NCI-H1694 (cell line): ENCODE measurements around the gene DHRS3.

Experiments used
- DNase-seq: peaks from one replicate; lab custom pipeline; 2025; lab: John Stamatoyannopoulos, UW

Gene DHRS3

DNA sequence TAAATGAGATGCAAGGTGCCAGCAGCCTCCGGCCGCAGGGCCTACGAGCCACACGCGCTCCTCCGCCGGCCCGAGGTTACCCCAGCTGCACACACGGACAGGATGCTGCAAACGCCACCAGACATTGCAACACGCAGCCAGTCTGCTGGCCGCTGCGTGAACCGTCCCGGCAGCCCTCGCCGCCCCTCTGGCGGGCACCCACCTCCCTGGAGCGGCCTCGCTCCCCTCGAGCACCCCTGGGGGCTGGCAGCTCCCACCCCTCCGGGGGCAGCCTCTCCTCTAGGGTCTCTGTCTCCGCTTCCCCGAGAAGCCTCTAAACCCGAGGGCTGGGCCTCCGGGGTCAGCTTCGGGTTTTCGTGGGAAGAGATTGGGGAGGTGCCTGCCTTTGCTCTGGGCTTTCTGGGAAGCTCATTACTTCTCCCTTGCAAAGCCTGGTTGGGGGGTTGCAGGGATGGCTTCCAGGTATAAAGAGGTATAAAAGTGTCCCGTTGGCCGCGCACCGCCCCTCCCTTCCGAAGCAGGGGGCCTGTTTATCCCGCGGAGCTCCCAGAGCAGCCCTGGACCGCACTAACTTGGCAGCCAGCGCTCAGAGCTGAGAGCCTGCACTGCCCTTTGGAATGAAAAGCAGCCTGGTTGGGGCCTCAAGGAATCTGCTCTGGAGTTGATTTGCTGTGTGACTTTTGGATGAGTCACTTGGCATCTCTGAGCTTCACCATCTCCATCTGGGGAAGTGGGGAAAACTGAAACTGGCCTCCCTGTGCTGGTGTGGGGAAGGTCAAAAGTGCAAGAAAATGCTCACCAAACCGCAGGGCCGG lies 21.8 kb downstream of the DHRS3 start:
- DNase-seq, result no peak

DNA sequence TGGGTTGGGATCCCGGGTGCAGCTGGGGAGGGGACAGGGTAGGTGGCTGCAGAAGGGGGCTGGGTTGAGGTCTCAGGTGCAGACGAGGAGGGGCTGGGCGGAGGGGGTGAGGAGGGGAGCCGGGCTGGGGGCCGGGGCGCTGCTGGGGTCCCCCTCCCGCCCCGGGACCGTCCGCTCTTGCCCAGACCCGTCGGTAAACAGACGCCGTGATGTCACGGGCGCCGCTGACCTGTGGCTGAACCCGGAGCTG lies 22.3 kb downstream of the DHRS3 start:
- DNase-seq, result no peak

DNA sequence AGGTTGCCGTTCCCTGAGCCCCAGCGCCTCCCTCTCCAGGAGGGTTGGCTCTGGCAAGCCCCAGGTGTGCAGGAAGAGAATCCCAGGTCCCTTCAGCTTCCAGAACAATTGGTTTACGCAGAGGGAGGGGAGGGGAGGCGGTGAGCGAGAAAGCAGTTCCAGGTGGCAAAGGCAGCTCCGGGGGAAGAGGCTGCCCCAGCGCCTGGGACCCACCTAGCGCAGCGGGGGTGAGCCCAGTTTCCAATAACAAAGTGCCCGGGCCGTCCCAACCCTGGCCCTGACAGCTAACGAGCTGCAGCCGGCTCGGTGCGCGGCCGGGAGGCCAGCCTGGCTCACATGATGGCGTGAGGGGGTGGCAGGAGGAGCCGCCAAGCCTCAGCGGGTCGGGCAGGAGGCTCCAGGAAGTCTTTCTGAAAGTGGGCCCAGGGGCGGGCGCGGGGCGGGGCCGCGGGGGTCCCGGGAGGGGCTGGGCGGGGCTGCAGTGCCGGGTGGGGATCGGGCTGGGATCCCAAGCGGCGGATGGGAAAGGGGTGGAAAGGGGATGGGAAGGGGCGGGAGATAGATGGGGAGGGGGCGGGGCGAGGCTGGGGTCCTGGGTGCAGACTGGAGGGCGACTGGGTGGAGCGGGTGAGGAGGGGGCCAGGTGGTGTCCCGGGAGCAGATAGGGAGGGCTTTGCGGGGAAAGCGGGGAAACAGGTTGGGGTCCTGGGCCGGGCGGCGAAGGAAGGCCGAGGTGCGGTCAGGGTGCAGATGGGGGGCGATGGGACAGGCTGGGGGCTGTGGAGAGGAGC lies 22.8 kb downstream of the DHRS3 start:
- DNase-seq, result no peak

DNA sequence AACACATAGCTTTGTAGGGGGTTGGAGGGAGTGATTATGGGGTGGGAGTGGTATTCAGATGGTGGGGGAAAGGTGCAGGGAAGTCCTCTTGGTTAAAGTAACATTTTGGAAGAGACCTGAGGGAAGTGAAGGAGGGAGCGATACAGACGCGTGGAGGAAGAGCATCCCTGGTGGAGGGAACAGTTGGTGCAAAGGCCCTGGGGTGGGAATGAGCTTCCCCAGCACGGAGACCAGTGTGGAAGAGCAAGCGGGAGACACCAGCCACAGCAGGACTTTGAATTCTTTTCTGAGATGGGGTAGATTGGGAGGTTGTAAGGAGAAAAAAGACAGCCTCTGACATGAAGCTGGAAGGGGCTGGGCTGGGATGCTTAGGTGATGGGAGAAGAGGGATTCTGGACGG lies 23.5 kb downstream of the DHRS3 start:
- no peak for DNase-seq

DNA sequence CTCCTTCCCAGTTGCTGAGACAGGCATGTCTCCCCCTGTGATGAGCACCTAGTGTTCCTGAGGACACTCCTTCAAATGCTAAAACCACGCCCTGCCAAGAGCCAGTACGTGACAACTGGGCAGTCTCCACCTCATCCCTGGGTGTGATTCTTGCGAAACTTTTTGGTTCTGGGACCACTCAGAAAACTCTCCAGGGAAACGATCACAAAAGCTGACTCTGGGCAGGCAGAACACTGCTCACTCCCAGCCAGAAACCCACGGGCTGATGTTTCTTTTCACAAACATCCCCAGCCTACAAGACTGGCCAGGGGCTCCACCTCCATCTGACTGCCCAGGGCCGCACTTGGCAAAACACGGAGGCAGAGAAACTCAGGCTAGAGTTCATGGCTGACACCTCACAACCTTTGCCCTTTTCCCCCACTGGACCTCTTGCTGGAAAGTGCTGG lies 24.4 kb downstream of the DHRS3 start:
- no peak for DNase-seq

DNA sequence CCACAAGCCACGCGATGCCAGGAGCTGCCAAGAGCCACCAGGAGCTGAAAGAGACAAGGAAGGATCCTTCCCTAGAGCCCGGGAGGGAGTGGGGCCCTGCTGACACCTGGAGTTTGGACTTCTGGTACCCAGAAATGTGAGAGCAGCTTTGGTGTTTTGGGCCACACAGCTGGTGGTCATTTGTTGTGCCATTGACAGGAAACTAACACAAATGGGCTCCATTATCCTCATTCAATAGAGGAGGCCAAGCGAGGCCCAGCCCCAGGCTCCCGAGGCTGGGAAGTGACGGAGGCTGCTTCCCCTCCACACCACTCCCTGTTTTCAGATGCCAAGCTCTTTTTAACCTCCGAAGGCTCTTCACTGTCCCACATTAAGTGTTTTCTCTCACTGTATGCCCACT lies 25.5 kb downstream of the DHRS3 start:
- no peak for DNase-seq

DNA sequence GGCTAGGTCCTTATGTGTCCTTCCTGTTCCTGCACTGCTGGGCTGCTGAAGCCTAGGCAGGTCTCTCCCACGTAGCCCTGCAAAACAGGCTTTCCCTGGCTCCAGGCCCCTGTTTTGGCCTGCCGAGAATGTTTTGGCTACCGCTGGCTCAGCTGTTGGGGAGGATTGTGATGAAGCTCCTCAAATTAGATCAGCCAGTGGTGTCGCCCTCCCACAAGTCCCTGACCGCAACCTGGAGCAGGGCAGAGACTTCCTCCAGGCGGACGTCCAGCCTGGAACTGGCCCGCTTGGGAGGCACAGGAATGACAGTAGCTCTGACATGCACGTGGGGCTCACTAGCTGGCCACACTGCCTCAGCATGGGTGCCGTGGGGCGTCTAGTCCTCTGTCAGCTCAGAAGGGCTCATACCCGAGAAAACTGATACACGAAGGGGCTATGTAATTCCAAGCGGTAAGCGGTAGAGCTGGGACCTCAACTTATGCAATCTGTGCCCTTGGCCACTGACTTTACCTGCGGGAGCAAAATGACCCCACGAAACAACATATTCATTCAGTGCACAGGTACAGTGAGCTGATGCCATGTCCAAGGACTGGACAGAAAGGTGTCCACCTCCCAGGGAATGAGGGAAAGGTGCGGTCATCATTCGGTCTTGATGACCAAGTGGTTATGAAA lies 26.6 kb downstream of the DHRS3 start:
- DNase-seq, result no peak

DNA sequence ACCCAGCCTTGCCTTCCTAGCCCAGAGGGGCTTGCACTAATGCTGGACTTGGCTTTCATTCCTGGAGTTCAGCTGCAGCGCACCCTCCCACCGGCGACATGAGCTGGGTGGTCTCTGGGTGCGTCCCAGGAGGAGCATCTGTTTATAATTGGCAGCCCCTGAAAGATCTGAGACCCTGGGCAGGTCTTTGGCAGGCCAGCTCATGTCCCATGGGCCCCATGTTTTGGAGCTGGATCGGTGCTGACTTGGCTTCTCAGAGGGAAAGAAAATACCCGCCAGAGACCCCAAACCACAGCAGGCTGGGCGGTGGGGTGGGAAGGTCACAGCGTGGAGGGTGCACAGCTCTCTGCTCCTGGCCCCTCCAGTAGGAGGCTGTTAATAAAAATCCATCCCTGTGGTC lies 29.3 kb downstream of the DHRS3 start:
- no peak for DNase-seq

DNA sequence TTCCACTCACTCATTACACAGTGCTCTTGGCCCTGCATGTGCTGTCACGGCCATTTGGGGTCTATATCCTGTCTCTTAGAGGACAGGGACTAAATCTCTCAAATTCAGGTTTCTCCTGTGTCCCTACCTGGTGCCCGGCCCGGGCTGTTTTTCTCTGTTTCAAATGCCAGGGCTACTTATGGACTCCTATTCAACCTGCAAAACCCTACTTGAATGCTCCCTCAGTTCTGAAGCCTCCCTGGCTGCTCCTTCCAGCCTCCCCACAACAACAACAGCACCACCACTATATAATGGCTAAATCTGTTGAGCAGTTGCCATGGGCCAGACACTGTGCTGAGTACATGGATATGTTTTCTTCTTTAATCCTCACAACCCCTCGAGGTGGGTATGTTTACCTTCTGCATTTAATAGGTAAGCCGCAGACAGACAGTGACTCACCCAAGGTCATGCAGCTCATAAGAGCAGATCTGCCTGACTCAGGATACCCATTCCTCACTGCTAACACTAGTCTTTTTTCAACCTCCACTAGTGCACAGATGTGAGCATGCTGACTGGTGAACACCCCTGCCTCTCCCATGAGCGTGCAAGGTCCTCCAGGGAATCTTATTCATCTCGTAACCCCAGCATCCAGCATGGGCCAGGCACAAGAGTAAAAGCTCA lies 29.9 kb downstream of the DHRS3 start:
- DNase-seq, result no peak

DNA sequence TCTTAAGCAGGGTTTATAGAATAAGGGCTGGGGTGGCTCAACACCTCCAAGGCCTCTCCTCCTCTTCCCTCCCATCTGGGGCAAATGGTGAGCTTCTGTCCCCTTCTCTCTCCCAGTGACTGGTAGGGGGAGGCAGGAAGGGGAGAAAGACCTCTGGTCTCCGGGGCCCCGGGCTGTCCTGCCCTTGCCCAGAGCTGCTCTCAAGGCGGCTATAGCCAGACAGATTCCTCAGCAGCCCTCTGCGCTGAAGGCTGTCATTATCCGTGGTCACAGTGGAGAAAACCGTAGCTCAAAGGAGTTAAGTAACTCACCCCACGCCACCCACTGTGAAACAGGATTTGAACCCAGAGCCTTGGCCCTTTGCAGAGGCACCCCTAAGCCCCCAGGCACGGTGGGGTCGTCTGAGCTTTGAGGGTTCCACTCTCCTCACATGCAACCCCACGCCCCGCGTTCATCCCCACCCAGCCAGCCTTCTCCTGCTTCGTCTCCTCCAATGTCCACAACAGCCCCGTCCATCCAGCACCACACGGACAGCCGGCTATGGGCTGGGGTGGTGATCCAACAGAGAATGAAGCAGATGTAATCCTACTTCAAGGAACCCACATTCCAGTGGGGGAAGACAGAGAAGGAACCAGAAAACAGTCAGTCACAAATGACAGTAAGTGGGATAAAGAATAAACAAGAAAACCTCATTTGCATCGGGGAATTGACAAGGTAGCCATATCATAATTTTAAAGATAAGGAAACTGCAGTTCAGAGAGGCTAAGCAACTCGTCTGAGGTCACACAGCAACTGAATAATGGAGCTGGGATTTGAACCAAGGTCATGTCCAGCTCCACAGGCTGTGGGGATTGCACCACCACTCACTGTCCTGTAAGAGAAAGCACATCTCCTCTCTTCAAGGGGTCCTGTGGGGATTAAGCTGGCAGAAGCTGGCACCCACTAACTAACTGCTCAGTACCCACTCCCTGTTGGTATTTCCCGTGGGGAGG lies 31.8 kb downstream of the DHRS3 start:
- no peak for DNase-seq

DNA sequence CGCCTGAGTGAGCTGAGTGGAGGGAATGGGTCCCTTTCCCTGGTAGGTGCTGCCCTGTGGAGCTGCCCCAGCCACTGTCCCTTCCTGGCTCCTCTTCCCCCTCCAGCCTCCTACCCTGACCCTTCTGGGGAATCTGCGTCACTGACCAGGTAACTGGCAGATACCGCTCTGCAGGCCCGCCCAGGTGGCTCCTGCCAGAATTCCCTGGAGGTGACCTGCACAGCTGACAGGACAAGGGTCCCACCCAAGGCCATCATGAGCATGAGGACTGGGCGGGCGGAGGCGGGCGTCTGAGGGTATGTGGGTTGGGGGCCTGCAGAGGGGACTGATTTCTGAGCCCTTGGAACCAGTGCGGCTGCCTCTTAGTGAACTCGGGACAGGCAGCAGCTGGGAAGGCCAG lies 32.5 kb downstream of the DHRS3 start:
- no peak for DNase-seq

DNA sequence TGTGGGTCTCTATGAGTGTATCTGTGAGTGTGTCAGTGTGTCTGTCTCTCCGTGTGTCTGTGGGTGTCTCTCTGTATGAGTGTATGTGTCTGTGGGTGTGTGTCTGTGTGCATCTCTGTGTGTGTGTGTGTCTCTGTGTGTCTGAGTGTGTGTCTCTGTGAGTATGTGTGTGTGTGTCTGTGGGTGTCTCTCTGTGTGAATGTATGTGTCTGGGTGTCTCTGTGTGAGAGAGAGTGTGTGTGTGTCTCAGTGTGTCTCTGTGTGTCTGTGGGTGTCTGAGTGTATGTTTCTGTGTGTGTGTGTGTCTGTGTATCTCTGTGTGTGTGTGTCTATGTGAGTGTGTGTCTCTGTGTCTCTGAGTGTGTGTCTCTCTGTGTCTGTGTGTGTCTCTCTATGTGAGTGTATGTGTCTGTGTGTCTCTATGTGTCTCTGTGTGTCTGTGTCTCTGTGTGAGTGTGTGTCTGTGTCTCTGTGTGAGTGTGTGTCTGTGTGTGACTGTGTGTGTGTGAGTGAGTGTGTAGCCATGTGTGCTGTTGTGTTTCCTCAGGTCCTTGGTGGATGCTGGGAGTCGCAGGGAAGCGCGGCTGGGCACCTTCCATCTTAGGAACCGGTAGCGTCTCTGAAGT lies 33.0 kb downstream of the DHRS3 start:
- DNase-seq, result no peak

DNA sequence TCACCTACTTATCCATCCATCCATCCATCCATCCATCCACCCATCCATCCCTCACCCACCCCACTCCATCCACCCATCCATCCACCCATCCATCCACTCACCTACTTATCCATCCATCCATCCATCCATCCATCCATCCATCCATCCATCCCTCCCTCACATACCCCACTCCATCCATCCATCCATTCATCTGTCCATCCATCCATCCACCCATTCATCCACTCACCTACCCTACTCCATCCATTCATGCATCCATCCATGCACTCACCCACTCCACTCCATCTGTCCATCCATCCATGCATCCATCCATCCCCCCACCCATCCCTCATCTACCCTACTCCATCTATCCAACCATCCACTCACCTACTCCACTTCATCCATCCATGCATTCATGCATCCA lies 34.5 kb downstream of the DHRS3 start:
- DNase-seq, result no peak

DNA sequence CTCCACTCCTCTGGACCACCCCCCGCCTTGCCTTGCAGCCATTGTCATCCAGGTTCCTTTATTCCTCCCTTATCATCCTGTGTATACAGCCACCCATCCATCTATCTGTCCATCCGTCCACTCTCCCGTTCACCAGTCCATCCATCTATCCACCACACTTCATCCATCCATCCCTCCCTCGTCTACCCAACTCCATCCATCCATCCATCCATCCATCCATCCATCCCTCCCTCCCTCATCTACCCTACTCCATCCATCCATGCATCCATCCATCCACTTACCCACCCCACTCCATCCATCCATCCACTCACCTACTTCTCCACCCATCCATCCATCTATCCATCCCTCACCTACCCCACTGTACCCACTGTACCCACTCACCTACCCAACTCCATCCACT lies 35.4 kb downstream of the DHRS3 start:
- no peak for DNase-seq

DNA sequence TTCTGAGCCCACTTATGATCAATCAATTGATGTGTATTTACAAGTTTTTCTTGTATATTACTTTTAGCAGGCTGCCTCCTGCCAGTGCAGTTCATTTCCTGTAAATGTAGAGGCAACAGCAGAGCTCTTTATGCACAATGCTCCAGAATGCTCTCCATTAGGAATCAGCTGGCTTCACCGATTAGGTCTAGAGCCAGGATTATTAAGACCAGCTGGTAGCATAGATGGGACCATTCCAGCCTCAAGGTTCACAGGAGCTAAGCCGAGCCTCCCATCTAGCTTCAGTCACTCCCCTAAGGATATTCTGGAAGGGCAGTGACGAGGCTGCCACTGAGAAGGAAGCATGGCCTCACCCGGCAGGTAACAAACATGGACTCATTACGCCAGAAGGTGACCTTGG lies 36.8 kb downstream of the DHRS3 start:
- no peak for DNase-seq

DNA sequence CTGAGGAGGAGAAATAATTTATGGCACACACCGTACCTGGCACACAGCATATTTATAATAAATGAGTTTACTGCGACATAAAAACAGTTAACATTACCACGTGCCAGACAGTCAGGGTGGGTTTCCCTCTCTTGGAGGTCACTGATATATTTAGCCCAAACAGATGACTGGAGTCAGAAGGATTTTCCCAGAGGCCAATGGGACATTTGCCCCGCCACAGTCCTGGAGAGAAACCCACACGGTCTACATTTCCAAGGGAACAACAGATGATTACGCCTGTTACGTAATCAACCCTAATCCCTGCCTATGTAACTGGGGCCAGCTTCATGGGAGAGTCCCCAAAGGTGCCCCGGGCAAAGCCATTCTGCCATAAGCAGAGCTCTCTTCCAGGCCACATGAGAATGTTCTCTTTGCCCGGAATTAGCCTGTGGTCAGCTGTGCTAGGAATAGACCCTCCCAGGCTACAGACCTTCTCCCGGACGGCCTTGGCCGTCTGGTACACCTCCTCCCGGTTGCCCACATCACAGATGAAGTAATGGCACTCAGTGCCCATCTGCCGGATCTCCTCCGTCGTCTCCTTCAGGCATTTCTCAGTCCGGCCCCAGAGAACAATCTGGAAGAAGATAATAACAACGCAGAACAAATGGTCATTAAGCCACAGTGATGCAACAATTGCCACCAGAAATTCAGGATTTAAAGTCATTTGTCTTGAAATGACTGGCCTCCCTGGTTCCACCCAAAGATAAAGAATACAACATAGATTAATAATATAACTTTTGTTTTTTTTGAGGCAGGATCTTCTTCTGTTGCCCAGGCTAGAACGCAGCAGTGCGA lies 37.7 kb downstream of the DHRS3 start:
- no peak for DNase-seq

DNA sequence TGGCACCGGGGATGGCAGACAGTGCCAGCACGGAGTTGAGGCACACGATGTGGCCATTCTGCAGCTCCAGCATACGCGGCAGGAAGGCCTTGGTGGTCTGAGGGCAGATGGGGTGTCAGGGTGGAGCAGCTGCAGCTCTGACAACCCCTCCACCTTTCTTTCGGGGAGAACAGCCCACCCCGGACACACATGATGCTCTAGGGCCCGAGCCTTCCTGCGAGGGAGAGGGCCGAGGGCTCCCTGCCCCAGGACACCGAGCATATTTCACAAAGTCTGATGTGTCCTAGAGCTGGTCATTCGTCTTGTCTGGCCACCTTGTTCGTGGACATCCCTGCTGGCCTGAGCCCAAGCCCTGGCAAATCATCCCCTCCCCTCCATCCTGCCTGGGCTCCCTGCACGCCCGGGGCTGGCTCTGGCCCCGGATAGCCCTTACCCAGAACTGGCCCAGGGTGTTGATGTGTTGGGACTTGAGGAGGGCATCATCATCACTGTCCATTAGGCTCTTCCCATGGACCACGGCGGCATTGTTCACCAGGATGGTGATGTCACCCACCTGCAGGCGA lies 39.1 kb downstream of the DHRS3 start:
- no peak for DNase-seq

DNA sequence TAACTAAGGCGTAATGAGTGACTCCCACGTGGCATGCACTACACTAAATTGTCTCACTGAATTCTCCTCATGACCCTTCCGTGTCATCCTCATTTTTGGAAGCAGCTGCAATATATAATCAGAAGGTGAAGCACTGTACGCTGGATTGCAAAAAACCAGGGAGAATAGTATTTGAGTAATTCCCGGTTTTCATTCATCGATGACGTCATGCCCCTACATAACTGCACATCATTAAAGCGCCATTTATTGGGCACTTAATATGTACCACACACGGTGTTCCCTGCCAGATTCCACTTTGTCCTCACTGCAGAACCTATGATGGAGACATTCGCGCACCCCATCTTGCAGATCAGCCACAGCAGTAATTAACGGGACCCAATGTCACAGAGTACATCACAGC lies 41.0 kb downstream of the DHRS3 start:
- no peak for DNase-seq

DNA sequence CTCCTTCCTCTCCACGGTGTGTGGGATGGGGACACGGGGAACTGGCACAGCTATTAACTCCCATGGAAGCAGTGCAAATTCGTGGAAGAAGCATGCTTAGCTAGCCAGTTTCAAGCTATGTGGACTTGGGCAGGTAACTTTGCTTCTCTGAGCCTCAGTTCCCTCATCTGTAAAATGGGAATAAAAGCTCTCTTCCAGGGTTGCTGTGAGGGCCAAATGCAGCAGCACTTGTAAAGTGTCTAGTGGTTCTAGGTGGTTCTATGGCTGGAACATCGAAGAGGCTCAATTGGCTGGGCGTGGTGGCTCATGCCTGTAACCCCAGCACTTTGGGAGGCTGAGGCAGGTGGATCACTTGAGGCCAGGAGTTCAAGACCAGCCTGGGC lies 43.3 kb downstream of the DHRS3 start:
- DNase-seq, result no peak
